GM23338 (cell line): ENCODE measurements around the gene GPHN. TPM values are rescaled to one million over a fixed set of nuclear protein-coding genes. Genes with fewer than 3 reads are reported as not detected.

Experiments
- ATAC-seq: fragments of 200-7000 bp; cut with Tn5 transposase; 3 replicates; pipeline ENCODE4 v1.9.1; 2020
- DNase-seq: peaks from one replicate; pipeline ENCODE4 v3.0.0-alpha.2; 2015; ENCODE audit warnings: low spot score
- H2AFZ ChIP-seq: fragments of 200-600 bp; sonication (generic); 2 replicates; pipeline ENCODE4 v1.8.0; 2016; ENCODE audit warnings: antibody characterized with exemption, mild to moderate bottlenecking, moderate library complexity
- H3F3A ChIP-seq: fragments of 200-600 bp; sonication (generic); replicated peaks from 2 replicates; pipeline ENCODE4 v1.8.0; 2017; ENCODE audit warnings: antibody characterized with exemption, mixed run types, low read depth
- H3K27ac ChIP-seq: fragments of 200-600 bp; sonication (generic); 2 replicates; pipeline ENCODE4 v1.6.1; 2016; ENCODE audit warnings: low read depth
- H3K27me3 ChIP-seq: fragments of 200-600 bp; sonication (generic); 2 replicates; pipeline ENCODE4 v1.8.0; 2016; ENCODE audit warnings: mild to moderate bottlenecking, mixed run types, moderate library complexity; ENCODE audit not compliant: insufficient read depth
- H3K36me3 ChIP-seq: fragments of 200-600 bp; sonication (generic); 2 replicates; pipeline ENCODE4 v1.8.0; 2016; ENCODE audit warnings: mild to moderate bottlenecking; ENCODE audit not compliant: insufficient read depth
- H3K4me1 ChIP-seq: fragments of 200-600 bp; sonication (generic); 2 replicates; pipeline ENCODE4 v1.8.0; 2016; ENCODE audit warnings: mild to moderate bottlenecking, moderate library complexity; ENCODE audit not compliant: insufficient read depth
- H3K4me2 ChIP-seq: fragments of 200-600 bp; sonication (generic); 2 replicates; pipeline ENCODE4 v1.7.1; 2017; ENCODE audit warnings: mixed run types
- H3K4me3 ChIP-seq: fragments of 200-600 bp; sonication (generic); 2 replicates; pipeline ENCODE4 v1.6.1; 2016; ENCODE audit warnings: mixed run types
- H3K79me2 ChIP-seq: fragments of 200-600 bp; sonication (generic); replicated peaks from 2 replicates; pipeline ENCODE4 v1.8.0; 2017; ENCODE audit warnings: mild to moderate bottlenecking; ENCODE audit not compliant: insufficient read depth
- H3K9me2 ChIP-seq: fragments of 200-600 bp; sonication (generic); 2 replicates; pipeline ENCODE4 v1.8.0; 2017; ENCODE audit not compliant: insufficient read depth
- H4K20me1 ChIP-seq: fragments of 200-600 bp; sonication (generic); replicated peaks from 2 replicates; pipeline ENCODE4 v1.8.0; 2017; ENCODE audit warnings: mild to moderate bottlenecking; ENCODE audit not compliant: insufficient read depth
- H3K27ac Mint-ChIP-seq: 2 replicates; pipeline ENCODE4 v1.8.0; 2020; ENCODE audit warnings: inconsistent platforms, mild to moderate bottlenecking, moderate library complexity, mixed read lengths
- H3K27me3 Mint-ChIP-seq: 3 replicates; pipeline ENCODE4 v1.8.0; 2022; ENCODE audit warnings: low read depth, mild to moderate bottlenecking, moderate library complexity, mixed read lengths, inconsistent platforms; ENCODE audit not compliant: insufficient read depth, poor library complexity
- H3K36me3 Mint-ChIP-seq: 3 replicates; pipeline ENCODE4 v1.8.0; 2021; ENCODE audit warnings: low read depth, mild to moderate bottlenecking, inconsistent platforms, moderate library complexity, mixed read lengths
- H3K4me1 Mint-ChIP-seq: 3 replicates; pipeline ENCODE4 v1.8.0; 2020; ENCODE audit warnings: mild to moderate bottlenecking, inconsistent platforms, mixed read lengths
- H3K4me3 Mint-ChIP-seq: 3 replicates; pipeline ENCODE4 v1.8.0; 2021; ENCODE audit warnings: moderate library complexity, mild to moderate bottlenecking, inconsistent platforms, mixed read lengths
- H3K9me3 Mint-ChIP-seq: 3 replicates; pipeline ENCODE4 v1.8.0; 2020; ENCODE audit warnings: moderate library complexity, mild to moderate bottlenecking, inconsistent platforms, mixed read lengths
- EZH2 ChIP-seq: fragments of 200-600 bp; sonication (generic); IDR thresholded peaks from one replicate; pipeline ENCODE4 v1.8.0; 2017; ENCODE audit warnings: antibody characterized with exemption, mild to moderate bottlenecking, low read depth; ENCODE audit not compliant: unreplicated experiment
- JUNB ChIP-seq: IDR thresholded peaks from one replicate; pipeline ENCODE4 v1.6.1; 2016; ENCODE audit warnings: antibody characterized with exemption; ENCODE audit not compliant: unreplicated experiment
- NANOG ChIP-seq: IDR thresholded peaks from 2 replicates; pipeline ENCODE4 v1.6.1; 2016; ENCODE audit warnings: antibody characterized with exemption, borderline replicate concordance
- POLR2AphosphoS5 ChIP-seq: IDR thresholded peaks from 2 replicates; pipeline ENCODE4 v1.6.1; 2016; ENCODE audit warnings: antibody characterized with exemption, low read depth
- STAT1 ChIP-seq: IDR thresholded peaks from one replicate; pipeline ENCODE4 v1.6.1; 2016; ENCODE audit warnings: antibody characterized with exemption; ENCODE audit not compliant: unreplicated experiment
- ZNF462 ChIP-seq: fragments of 250-450 bp; sonication (Bioruptor Pico); IDR thresholded peaks from 2 replicates; pipeline ENCODE4 v1.5.0; 2020; ENCODE audit warnings: mild to moderate bottlenecking, moderate library complexity
- polyA plus RNA-seq: library from polyadenylated mRNA; unstranded; fragments of >200 nt; fragmentation: Nextera tagmentation; extraction: Ambion mirVana; gene quantifications from 2 replicates; pipeline ENCODE4 v1.2.1, GENCODE V29; 2016
- total RNA-seq: library from RNA; depleted of rRNA; stranded (reverse); fragments of >200 nt; shearing (Covaris generic); gene quantifications from 2 replicates; pipeline ENCODE4 v1.2.3, GENCODE V29; 2014

Gene GPHN
- total and polyA plus RNA-seq, 2 experiments from 2014 or later, result 17.6 to 20.6 TPM

DNA sequence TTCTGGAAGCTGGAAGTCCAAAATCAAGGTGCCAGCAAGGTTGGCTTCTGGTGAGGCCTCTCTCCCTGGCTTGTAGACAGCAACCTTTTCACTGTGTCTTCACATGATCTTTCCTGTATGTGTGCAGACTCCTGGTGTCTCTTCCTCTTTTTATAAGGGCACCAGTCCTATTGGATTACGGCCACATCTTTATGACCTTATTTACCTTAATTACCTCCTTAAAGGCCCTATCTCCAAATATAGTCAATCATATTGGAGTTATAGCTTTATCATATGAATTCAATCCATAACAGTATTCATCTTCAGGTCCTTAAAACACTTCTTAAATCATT is 660.1 kb downstream of the GPHN start (continued):
- no peak for TF ChIP-seq ZNF462 (CRISPR knock-in tag)
- no peak for TF ChIP-seq JUNB
- TF ChIP-seq POLR2AphosphoS5, result no peak
- TF ChIP-seq NANOG, result no peak

DNA sequence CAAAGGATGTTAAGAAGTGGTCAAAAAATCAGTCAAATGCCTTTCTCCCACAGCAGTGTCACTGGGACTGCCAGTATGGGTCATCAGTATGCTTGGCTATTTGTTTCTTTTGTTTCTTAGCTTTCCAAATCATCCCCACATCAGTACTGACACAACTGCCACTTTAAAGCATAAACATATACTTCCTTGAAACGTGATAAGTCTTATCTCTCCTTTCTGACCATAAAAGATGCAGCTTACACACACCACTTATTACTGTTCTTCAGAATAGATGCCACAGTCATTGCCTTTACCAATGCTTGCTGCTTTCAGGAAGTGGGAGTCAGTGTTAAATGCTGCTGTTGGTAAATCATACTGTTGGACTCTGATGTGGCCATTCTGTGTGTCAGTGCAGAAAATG is 662.7 kb downstream of the GPHN start:
- no peak overlapping the region for H2AFZ ChIP-seq
- H3K4me3 ChIP-seq, result no peak overlapping the region
- 0 out of 2 replicates have a peak, but pooled peaks cover 8% of the 10 kb centered on the region for H3K4me1 ChIP-seq
- no peaks in the 10 kb centered on the region for H4K20me1 ChIP-seq
- Mint-ChIP-seq H3K4me3 (no peak overlapping the region), H3K27me3 (no peaks in the 10 kb centered on the region), H3K27ac (no peak overlapping the region), H3K9me3 (peaks cover 5% of the 10 kb centered on the region; the same call in 2 of the 3 replicates), H3K4me1 (peaks cover 8% of the 10 kb centered on the region; the same call in 2 of the 3 replicates), H3K36me3 (peaks cover 3% of the 10 kb centered on the region; the same call in 1 of the 3 replicates)
- no peaks in the 10 kb centered on the region for H3K36me3 ChIP-seq
- H3K4me2 ChIP-seq, result no peak overlapping the region
- no peaks in the 10 kb centered on the region for H3K27me3 ChIP-seq
- H3K27ac ChIP-seq, result no peak overlapping the region
- 0 out of 2 replicates have a peak, but pooled peaks cover 3% of the 10 kb centered on the region for H3K9me2 ChIP-seq
- ATAC-seq, result no peak
- no peaks in the 10 kb centered on the region for H3K79me2 ChIP-seq
- H3F3A ChIP-seq, result no peaks in the 10 kb centered on the region
- no peak for DNase-seq
- TF ChIP-seq STAT1, result no peak
- TF ChIP-seq ZNF462 (CRISPR knock-in tag), result no peak
- no peak for TF ChIP-seq EZH2
- no peak for TF ChIP-seq POLR2AphosphoS5
